Dendritic cell treated with granulocyte-macrophage colony-stimulating factor and Interleukin-4, amounts not matched to agents 40 ng/mL and 50 ng/mL, for 4 days (primary cell): Measurements from ENCODE around the gene EYA2.

Source experiments
- H3K27ac Mint-ChIP-seq: one replicate; pipeline ENCODE4 v1.8.0; 2022; ENCODE audit warnings: mild to moderate bottlenecking, mixed read lengths
- H3K27me3 Mint-ChIP-seq: one replicate; pipeline ENCODE4 v1.8.0; 2022; ENCODE audit warnings: mild to moderate bottlenecking, mixed read lengths
- H3K36me3 Mint-ChIP-seq: one replicate; pipeline ENCODE4 v1.8.0; 2022; ENCODE audit warnings: low read depth, mixed read lengths
- H3K4me1 Mint-ChIP-seq: one replicate; pipeline ENCODE4 v1.8.0; 2022; ENCODE audit warnings: low read depth, mixed read lengths
- H3K4me3 Mint-ChIP-seq: one replicate; pipeline ENCODE4 v1.8.0; 2022; ENCODE audit warnings: mild to moderate bottlenecking, moderate library complexity, mixed read lengths
- H3K9me3 Mint-ChIP-seq: one replicate; pipeline ENCODE4 v1.8.0; 2022; ENCODE audit warnings: mixed read lengths
- intact Hi-C: fragments of 100-400 bp; cut with micrococcal nuclease; formaldehyde crosslinking; loops from one replicate; pipeline ENCODE4 v1.15.0; 2022

EYA2 gene

DNA sequence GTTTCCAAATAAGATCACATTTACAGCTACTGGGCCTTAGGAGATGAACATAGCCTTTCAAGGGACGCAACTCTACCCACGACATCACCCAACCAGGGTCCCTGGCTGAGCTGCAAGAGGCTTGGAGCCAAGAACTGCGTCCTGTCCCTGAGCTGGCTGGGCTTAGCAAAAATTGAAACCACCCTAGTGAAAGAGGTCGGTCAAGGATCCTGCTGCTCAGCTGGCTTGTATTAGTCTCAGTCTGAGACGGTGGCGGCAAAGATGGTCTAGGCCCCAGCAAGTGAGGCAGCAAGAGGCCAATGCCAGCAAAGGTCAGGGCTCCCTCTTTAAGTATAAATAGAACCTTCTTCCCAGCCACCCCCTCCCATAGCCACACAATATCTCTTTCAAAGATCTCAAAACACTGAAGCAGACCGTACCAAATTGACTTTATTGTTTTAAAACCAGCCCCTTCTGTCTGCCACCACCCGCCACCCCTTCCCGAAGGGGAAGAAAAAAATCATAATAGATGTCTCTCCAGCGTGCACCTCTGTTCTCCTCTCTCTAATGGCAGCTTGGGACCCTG, 140.5 kb downstream of the EYA2 start:
- no peak overlapping the region for H3K4me3 Mint-ChIP-seq
- intact Hi-C loops: no loop called here
- peaks cover 6% of the 10 kb centered on the region for H3K4me1 Mint-ChIP-seq
- no peaks in the 10 kb centered on the region for H3K36me3 Mint-ChIP-seq
- peaks cover 8% of the 10 kb centered on the region for H3K27me3 Mint-ChIP-seq
- no peak overlapping the region for H3K27ac Mint-ChIP-seq
- peaks cover 8% of the 10 kb centered on the region for H3K9me3 Mint-ChIP-seq

DNA sequence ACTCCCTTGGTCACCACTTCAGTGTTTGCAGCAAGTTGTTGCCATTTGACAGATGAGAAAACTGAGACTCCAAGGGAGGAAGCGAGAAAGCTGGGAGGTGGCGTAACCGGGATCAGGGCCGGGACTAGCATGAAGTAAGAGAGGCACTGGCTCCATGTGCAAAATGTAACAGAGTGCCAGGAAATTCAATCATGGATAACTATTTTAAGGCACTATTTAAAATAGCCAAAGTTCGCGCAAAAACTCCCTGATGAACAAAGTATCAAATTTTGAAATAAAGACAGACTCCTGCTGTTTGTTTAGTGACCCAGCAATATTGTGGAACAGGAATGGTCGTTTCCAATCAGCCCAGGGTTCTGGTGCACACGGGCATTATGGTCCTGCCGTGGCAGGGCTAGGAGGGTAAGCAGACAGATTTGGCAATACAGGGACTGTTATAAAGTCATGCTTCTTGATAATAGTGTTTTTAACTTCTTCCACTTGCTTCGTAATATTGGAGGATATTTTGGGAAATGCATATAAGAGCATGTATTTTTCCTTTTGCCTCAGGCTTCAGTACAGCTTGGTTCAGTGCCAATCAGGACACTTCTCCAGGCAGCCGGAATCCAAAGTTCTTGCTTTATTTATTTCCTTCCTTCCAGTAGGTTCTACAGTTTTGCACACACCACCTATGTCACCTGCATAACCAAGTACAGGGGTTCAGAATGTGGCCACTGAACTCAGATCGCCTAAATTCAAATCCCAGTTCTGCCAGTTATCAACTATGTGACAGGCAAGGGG, 141.6 kb downstream of the EYA2 start:
- Mint-ChIP-seq H3K4me3 (no peak overlapping the region), H3K36me3 (no peaks in the 10 kb centered on the region), H3K9me3 (peaks cover 8% of the 10 kb centered on the region), H3K4me1 (no peaks in the 10 kb centered on the region), H3K27me3 (peaks cover 13% of the 10 kb centered on the region), H3K27ac (no peak overlapping the region)
- intact Hi-C loops: no loop called here

DNA sequence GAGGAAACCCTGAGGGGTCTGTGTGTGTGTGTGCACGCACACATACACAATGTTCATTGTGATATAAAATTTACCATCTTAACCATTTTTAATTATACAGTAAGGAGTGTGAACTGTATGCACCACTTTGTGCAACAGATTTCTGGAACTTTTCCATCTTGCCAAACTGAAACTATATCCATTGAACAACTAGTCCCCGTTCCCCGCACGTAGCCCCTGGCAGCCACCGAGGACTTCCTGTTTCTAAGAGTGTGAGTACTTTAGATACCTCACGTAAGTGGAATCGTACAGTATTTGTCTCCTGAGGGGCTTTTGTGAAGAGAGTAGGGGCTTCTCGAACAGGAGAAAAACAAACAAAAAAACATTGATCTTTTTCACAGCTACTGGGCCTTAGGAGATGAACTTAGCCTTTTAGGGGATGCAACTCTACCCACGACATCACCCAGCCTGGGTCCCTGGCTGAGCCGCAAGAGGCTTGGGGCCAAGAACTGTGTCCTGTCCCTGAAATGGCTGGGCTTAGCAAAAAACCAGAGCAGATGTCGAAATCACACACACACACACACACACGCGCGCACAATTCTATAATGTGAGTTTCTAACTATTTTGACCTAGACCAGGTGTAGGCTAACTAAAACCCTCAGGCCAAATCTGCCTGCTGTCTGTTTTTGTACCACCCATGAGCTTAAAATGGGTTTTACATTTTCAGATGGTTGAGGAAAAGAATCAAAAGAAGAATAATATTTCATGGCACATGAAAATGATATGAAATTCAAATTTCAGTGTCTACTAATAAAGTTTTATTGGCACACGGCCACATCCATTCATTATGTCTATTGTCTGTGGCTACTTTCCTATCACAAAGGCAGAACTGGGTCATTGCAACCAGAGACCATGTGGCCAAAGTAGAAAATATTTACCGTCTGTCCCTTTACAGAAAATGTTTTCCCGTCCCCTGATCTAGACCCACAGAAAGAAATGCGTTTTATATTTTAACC, 144.2 kb downstream of the EYA2 start:
- intact Hi-C loops: no loop called here
- peaks cover 8% of the 10 kb centered on the region for H3K9me3 Mint-ChIP-seq
- H3K27ac Mint-ChIP-seq: no peak overlapping the region
- no peaks in the 10 kb centered on the region for H3K36me3 Mint-ChIP-seq
- H3K27me3 Mint-ChIP-seq: peaks cover 13% of the 10 kb centered on the region
- no peaks in the 10 kb centered on the region for H3K4me1 Mint-ChIP-seq
- H3K4me3 Mint-ChIP-seq: no peak overlapping the region

DNA sequence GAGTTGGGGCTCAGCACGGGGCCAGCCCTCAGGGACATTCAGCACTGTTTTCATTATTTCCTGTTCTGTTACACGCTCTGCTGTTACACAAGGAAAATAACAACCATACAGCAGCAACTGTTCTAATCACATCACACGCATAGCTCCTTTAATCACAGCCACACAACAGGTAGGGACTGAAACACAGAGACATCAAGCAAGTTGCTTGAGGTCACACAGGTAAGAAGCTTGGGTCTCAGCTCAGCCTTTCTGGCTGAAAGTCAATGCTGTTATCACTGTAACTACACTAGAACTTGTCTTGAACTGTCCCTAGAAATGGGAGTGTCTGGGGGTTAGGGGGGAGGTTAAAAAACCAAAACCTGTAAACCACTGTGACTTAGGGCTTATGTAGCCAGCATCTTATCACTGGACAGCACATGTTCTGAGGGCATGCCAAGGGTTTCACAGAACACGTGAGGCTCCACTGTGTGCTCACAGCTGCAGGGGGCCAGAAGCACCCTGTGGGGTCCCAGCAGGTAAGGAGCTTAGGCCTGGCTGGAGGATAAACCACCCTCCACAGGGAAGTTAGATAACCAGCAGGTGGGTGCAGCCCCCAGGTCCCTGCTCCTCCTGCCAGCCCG, 146.0 kb downstream of the EYA2 start:
- no peaks in the 10 kb centered on the region for H3K4me1 Mint-ChIP-seq
- peaks cover 13% of the 10 kb centered on the region for H3K27me3 Mint-ChIP-seq
- peaks cover 19% of the 10 kb centered on the region for H3K9me3 Mint-ChIP-seq
- no peaks in the 10 kb centered on the region for H3K36me3 Mint-ChIP-seq
- H3K4me3 Mint-ChIP-seq: no peak overlapping the region
- intact Hi-C loops: no loop called here
- H3K27ac Mint-ChIP-seq: no peak overlapping the region

DNA sequence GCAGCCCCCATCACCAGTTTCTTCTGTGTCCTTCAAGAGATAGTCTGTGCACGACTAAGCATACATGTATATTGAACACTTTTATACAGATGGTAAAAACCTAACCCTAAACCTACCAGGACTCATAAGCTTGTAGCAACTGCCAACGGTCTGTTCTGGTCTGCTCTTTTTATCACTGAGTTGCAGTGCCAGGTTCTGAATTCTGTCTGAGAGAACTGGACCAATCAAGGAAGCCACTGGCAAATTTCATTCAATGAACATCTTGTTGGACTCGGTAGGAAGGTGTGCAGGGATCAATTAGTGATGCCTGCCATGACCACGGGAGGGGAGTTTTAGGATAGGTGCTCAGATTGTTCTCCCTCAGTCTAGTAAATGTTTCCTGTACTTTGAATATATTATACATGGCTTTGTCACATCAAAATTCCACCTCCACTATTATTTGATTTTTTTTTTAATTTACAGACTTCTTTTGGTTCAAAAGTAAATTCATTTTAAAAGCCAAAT, 146.8 kb downstream of the EYA2 start:
- H3K27ac Mint-ChIP-seq: no peak overlapping the region
- peaks cover 15% of the 10 kb centered on the region for H3K27me3 Mint-ChIP-seq
- intact Hi-C loops: no loop called here
- H3K4me1 Mint-ChIP-seq: no peaks in the 10 kb centered on the region
- no peak overlapping the region for H3K4me3 Mint-ChIP-seq
- peaks cover 22% of the 10 kb centered on the region for H3K9me3 Mint-ChIP-seq
- H3K36me3 Mint-ChIP-seq: no peaks in the 10 kb centered on the region

DNA sequence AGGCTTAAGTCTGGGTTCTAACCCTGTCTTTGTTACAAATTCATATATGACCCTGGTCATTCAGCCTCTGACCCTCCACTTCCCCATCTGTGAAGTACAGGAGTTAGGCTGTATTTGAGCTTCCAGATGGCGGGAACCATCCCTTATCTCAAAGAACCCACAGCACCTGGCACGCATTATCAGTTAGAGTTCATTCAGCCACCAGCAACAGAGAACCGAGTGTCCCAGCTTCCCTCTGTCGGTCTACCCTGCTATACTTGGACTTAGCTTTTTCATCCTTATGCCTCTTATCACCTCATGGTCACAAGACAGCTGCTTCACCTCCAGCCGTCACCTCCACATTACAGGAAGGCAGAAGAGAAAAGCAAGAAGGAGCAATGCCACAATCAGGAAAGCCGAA, 147.8 kb downstream of the EYA2 start:
- no peaks in the 10 kb centered on the region for H3K4me1 Mint-ChIP-seq
- intact Hi-C loops: no loop called here
- peaks cover 19% of the 10 kb centered on the region for H3K27me3 Mint-ChIP-seq
- H3K4me3 Mint-ChIP-seq: no peak overlapping the region
- H3K36me3 Mint-ChIP-seq: no peaks in the 10 kb centered on the region
- H3K9me3 Mint-ChIP-seq: peaks cover 20% of the 10 kb centered on the region
- H3K27ac Mint-ChIP-seq: no peak overlapping the region

DNA sequence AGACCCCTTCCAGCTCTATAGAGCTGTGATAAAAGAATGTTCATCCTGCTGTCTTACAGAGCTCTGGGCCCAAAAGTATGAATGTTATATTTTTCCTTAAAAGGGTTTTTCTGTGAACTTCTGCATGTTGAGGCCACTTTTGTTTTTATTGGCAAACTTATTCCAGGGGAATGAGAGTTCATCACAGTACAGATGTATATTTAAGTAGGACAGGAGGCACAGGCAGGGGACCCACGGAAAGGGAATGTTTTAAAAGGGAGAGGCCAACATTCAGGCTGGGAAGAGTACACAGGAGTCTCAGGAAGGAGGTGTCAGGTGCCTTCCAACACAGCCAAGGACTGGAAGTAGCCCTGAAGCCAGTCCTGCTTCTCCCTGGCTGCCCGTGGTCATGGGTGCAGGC, 148.4 kb downstream of the EYA2 start:
- Mint-ChIP-seq H3K9me3 (peaks cover 14% of the 10 kb centered on the region), H3K4me3 (no peak overlapping the region), H3K27me3 (peaks cover 19% of the 10 kb centered on the region), H3K36me3 (no peaks in the 10 kb centered on the region), H3K27ac (no peak overlapping the region), H3K4me1 (no peaks in the 10 kb centered on the region)
- intact Hi-C loops: no loop called here

DNA sequence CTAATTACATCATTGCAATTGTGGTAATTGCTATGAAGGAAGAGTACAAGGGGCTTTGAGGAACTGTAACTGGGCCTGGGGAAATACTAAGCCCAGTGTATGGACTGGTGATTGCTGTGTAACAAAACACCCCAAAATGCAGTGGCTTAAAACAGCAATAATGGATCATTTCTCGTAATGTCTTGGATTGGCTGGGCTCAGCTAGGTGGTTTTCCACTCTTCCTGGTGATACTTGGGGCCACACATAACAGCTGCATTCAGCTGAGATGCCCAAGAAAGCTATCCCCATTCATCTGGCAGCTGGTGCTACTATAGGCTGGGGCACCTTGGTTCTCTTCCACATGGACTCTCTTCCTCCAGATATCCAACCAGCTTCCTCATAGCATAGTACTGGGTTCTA, 150.3 kb downstream of the EYA2 start:
- Mint-ChIP-seq H3K4me3 (no peak overlapping the region), H3K36me3 (no peaks in the 10 kb centered on the region), H3K27ac (no peak overlapping the region), H3K4me1 (no peaks in the 10 kb centered on the region), H3K27me3 (peaks cover 25% of the 10 kb centered on the region), H3K9me3 (peaks cover 14% of the 10 kb centered on the region)
- intact Hi-C loops: no loop called here

DNA sequence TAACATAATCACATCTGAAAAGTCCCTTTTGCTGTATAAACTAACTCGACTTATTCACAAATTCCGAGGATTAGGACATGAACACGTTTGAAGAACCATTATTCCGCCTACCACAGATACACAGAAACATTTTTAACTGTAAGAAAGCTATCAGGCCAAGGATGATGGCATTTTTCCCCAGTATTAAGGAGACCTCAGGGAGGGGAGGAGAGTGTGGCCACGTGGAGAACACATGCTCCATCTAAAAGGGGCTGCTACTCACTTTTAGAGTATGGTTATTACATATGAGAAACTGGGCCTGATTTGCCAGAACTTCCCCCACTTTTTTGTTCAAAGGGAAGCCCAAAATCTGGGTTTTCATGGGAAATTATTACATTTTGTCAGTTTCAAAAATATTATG, 153.4 kb downstream of the EYA2 start:
- H3K4me3 Mint-ChIP-seq: no peak overlapping the region
- H3K4me1 Mint-ChIP-seq: no peaks in the 10 kb centered on the region
- H3K27me3 Mint-ChIP-seq: peaks cover 24% of the 10 kb centered on the region
- H3K36me3 Mint-ChIP-seq: no peaks in the 10 kb centered on the region
- H3K27ac Mint-ChIP-seq: no peak overlapping the region
- peaks cover 14% of the 10 kb centered on the region for H3K9me3 Mint-ChIP-seq
- intact Hi-C loops: no loop called here

DNA sequence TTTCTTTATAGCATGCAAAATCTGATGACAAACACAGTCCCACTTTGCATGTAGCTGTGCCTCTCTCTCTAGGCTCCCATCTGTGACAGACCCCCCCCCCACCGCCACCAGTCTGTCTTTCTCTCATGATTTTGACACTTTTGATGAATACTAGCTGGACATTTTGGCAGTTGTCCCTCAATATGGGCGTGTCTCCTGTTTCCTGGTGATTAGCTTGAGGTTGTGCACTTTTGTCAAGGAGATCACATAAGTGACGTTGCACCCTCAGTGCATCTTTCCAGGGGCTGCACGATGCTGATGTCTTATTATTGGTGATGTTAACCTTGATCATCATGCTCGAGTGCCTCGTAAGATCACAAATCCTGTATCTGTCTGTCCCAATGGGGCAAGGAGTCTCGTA, 155.1 kb downstream of the EYA2 start:
- peaks cover 12% of the 10 kb centered on the region for H3K9me3 Mint-ChIP-seq
- H3K27me3 Mint-ChIP-seq: peaks cover 24% of the 10 kb centered on the region
- no peaks in the 10 kb centered on the region for H3K36me3 Mint-ChIP-seq
- no peak overlapping the region for H3K27ac Mint-ChIP-seq
- H3K4me1 Mint-ChIP-seq: no peaks in the 10 kb centered on the region
- H3K4me3 Mint-ChIP-seq: no peak overlapping the region
- intact Hi-C loops: no loop called here

DNA sequence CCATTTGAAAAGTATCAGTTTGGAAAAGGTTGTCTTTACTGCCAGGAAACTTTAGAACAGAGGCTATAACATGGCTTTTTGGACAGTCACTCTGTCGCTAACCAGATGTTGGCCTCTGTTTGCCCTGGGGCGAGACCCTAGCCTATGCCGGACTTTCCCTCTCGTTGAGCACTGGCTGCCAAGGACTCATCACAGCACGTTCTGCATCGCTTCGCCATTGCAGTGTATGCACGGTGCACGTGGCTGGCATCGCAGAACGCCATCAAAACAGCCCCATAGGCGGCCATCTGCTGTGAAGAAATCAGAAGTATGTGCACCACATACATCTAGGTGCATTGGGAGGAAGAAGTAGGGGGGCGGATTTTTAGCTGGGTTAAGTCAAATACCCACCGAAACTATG, 156.4 kb downstream of the EYA2 start:
- intact Hi-C loops: no loop called here
- H3K36me3 Mint-ChIP-seq: no peaks in the 10 kb centered on the region
- H3K4me3 Mint-ChIP-seq: no peak overlapping the region
- no peaks in the 10 kb centered on the region for H3K9me3 Mint-ChIP-seq
- no peak overlapping the region for H3K27ac Mint-ChIP-seq
- H3K27me3 Mint-ChIP-seq: peaks cover 33% of the 10 kb centered on the region
- H3K4me1 Mint-ChIP-seq: no peaks in the 10 kb centered on the region

DNA sequence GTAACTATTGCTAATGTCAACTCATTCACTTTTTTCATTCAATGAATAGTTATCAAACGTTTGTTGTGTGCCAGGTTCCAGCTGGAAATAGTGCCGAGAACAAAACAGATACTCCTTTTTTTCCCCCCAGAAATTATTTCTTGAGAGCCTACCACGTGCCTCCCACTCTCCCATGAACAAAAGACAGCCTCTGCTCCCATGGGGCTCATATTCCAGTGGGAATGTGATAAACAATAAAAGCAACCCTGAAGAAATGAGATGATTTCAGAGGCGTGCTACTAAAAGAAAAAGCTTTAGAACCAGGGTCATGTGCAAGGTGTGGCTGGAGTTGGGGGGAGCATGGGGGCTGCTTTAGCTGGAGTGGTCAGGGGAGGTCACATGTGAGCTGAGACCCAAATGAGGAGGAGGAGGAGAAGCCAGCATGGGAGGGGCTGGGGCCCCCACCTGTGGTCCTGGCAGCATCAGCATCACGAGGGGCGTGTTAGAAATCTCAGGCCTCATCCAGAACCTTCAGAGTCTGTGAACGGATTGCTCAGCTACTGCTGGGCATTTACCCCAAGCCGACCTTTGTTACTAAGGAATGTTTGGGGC, 157.4 kb downstream of the EYA2 start:
- H3K27me3 Mint-ChIP-seq: peaks cover 28% of the 10 kb centered on the region
- H3K9me3 Mint-ChIP-seq: no peaks in the 10 kb centered on the region
- H3K36me3 Mint-ChIP-seq: no peaks in the 10 kb centered on the region
- intact Hi-C loops: no loop called here
- H3K4me1 Mint-ChIP-seq: no peaks in the 10 kb centered on the region
- no peak overlapping the region for H3K27ac Mint-ChIP-seq
- no peak overlapping the region for H3K4me3 Mint-ChIP-seq

DNA sequence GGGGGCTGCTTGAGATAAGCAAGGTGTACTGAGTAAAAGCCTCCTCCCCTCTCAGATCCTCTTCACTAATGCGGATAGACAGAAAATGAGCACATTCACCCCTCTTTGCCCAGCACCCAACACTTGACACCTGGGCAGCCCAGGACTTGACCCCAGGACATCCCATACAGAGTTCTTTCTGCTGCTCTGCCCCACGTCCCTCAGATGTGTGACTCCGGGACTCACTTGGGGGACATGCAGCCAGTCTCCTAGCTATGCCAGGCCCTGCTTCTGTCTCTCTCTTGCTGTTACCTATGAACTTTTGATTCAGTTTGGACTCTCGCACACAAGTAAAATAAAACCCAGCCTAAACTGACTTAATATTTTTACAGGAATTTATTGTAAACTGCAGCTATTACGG, 159.9 kb downstream of the EYA2 start:
- intact Hi-C loops: no loop called here
- Mint-ChIP-seq H3K27me3 (peaks cover 22% of the 10 kb centered on the region), H3K4me1 (no peaks in the 10 kb centered on the region), H3K9me3 (no peaks in the 10 kb centered on the region), H3K27ac (no peak overlapping the region), H3K4me3 (no peak overlapping the region), H3K36me3 (no peaks in the 10 kb centered on the region)
